ENCODE data around the gene CHD9. TPM values are rescaled to one million over a fixed set of nuclear protein-coding genes. Genes with fewer than 3 reads are reported as not detected.
"Not testable (repeated sequence)": the region's sequence is repeated elsewhere in the genome, so short reads cannot be mapped to it uniquely, and the experiment has no call there.

The CHD9 gene
- total RNA-seq, 1 donor from 2014 or later = 167 TPM

DNA sequence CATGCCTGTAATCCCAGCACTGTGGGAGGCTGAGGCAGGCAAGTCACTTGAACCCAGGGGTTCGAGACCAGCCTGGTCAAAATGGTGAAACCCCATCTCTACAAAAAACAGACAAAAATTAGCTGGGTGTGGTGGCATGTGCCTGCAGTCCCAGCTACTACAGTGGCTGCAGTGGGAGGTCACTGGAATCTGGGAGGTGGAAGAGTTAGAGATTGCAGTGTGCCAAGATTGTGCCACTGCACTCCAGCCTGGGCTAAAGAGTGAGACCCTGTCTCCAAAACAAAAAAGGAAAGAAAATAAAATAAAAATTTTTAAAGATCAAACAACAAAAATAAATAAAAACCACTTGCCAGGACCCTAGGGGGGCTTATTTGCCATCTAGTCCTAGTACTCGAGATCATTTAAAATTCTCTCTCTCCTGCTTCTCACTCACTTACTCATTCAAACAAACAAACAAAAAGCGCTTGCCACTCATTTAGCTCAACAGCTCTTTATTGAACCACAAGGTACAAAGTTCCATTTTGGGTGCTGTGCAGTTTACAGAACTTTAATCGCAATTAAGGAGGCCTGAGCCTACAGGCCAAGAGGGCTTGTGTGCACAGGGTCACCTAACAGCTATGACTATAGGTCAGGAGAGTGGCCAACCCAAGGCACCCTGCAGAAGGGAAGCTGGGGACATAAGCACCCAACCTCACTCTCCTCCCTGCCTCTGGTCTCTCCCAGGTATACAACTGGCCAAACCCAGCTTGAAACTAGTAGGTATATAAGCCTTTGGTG is 6.5 kb upstream of the CHD9 start:
- no peak for DNase-seq (ENCODE audit: low spot score in 2 of 2)
- no peak for FAIRE-seq

DNA sequence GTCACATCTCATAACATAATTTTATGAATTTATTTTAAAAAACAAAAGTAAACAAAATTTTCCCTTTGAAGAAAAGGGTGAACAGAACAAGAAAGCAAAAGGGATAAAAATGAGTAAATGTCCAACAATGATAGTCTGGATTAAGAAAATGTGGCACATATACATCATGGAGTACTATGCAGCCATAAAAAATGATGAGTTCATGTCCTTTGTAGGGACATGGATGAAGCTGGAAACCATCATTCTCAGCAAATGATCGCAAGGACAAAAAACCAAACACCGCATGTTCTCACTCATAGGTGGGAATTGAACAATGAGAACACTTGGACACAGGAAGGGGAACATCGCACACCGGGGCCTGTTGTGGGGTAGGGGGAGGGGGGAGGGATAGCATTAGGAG is 3.5 kb upstream of the CHD9 start:
- not testable (repeated sequence) for DNase-seq (ENCODE audit: low spot score in 2 of 2); FAIRE-seq

DNA sequence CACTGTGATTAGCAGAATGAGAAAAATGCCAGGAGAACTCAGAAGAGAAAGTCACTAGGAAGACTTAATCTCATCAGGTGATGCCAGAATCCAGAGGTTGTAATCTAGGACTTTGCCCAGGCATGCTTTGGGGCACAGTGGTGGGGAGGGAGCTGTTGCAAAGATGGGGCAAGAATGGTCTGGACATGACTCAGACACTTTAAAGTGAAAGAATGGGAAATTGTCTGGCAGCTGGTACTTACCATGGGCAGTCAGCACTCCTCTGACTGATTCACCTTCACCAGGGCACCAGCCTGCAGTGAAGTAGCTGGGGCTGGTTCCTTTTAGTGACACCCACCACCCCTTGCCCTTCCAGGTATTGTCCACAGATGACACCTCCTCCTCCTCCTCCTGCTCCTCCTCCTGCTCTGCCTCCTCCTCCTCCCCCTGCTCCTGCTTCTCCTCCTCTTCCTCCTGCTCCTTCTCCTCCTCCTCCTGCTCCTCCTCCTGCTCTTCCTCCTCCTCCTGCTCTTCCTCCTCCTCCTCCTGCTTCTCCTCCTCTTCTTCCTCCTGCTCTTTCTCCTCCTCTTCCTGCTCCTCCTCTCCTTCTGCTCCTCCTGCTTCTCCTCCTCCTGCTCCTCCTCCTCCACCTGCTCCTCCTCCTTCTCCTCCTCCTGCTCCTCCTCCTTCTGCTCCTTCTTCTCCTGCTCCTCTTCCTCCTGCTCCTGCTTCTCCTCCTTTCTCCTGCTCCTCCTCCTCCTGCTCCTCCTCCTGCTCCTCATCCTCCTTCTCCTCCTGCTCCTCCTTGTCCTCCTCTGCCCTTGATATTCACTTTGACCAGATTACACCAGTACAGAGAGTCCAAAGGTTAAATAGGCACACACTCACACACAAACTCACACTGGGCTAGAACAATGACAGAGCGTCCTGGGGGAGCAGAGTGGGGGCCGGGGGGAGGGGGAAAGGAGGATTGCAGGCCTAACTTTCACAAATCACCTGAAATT is 2.0 kb upstream of the CHD9 start, which contains the start of gene CHD9NB:
Gene CHD9NB, minus strand, starts transcription at position 379 of the 983 bp plus-strand sequence. CDS start 8,739 bp downstream, outside the sequence.
- DNase-seq (ENCODE audit: low spot score in 2 of 2) = no peak
- FAIRE-seq = no peak

DNA sequence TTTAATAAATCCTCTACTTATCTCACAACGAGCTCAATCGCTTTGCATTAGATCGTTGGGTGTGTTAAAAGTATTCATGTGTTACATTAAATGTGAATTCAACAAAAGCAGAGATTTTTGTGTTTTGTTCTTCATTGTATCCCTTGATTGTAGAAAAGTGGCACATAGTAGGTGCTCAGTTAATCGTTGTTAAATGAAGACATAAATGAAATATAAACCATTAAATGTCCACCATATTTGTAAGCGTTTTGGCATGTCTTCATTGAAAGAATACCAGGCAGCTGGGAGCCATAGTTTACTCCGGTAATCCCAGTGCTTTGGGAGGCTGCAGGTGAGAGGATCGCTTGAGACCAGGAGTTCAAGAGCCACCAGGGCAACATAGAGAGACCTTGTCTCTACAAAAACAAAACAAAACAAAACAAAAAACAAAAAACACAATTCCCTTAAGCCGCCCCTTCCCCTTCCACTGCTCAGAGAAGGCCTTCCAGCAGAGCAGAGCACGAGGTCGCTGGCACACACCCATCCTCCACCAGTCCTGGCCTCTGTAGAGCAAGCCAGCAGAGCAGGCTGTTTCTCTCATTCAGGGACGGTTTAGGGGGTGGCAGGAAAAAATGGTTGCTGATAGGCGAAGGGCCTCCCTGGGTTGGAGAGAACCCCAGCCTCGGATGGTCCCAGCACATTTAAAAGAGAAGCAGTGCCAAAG is 673 bp upstream of the CHD9 start:
- DNase-seq (ENCODE audit: low spot score in 2 of 2) = no peak
- no peak for FAIRE-seq

DNA sequence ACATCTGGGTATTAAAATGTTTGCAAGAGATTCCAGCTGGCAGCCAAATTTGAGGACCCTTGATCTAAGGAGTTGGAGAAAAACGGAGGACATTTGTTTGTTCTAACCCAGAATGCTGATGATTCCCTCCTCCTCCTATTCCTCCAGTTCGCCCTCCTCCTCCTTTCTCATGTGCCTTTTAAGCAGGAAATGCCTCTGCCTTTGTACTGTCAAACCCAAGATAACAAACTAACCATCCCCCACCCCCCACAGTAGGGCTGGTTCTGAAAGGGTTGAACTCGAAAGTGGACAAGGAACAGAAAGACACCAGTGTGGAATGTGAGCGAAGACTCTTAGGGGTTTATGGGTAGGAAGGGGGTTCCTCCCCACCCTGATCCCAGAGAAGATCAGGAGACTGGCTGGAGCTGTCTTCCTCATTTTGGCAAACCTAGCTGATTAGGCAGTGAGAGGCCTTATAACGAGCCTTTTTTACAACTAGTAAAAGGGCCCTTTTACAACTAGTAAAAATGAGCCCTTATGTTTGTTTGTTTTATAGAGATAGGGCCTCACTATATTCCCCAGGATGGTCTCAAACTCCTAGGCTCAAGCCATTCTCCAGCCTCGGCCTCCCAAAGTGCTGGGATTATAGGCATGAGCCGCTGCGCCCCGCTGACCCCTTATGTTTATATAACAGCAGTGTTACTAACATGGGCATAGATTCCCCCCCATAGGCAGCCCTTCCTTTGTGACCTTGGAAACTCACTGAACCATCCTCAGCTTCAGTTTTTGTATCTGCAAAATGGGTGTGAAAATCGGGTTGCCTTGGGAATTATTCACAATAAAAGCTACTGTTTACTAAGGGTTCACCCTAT is 975 bp downstream of the CHD9 start:
- peak in 1 of 2 donors; percentile 44 for DNase-seq (ENCODE audit: low spot score in 2 of 2)

DNA sequence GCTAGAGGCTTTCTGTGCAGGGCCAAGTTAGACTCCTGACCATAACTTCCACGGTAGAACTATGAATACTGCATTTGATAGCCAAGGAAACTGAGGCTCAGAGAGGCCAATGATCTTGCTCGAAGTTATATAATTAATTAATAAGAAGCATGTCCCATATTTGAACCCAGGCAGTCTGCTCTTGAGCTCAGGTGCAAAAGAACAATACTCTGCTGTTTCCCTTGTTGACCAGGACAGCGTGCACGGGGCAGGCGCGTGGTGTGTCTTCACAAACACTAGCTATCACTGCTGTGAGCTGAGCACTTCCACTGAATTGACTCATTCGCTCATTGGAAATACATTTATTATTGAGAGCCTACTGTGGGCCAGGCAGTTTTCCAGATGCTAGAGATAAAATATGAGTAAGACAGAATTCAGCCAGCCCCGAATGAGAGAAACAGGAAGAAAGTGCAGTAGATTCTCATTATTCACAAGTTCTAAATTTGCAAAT is 1.6 kb downstream of the CHD9 start:
- DNase-seq (ENCODE audit: low spot score in 2 of 2) (no peak), FAIRE-seq (no peak)

More for the DNA sequence above, 975 bp downstream of the CHD9 start:
- no peak for FAIRE-seq

DNA sequence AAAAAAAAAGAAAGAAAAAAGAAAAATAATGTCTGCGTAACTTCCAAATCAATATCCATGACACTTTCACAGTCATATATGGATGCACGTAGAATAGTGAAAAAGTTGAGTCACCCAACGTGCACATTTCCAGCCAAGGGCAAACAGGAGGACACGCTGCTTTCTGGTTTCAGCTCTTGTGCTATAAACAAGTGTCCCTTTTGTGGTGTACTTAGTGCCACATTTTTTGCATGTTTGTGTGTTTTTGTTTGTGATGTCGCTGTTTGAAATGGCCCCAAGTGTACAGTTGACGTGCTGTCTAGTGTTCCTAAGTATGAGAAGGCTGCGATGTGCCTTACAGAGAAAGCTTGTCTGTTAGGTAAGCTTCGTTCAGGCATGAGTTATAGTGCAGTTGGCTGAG is 2.9 kb downstream of the CHD9 start:
- DNase-seq (ENCODE audit: low spot score in 2 of 2) (no peak), FAIRE-seq (no peak)

DNA sequence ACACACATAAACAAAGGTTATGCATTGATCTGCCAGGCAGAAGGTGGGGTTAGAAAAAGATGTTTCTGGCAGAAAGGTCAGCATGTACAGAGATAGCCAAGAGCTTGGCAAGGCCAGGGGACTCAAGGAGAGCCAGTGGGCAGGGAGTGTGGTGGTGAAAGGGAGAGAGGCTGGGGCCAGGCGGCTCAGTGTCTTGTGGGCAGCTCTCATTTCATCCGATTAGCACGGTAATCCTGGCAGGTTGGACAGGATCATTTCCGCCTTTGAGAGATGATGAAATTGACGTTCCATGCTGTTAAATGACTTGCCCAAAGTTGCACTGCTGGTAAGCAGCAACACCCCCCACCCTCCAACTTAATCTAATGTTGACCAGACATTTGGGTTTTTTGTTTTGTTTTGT is 3.6 kb downstream of the CHD9 start:
- FAIRE-seq = no peak

DNA sequence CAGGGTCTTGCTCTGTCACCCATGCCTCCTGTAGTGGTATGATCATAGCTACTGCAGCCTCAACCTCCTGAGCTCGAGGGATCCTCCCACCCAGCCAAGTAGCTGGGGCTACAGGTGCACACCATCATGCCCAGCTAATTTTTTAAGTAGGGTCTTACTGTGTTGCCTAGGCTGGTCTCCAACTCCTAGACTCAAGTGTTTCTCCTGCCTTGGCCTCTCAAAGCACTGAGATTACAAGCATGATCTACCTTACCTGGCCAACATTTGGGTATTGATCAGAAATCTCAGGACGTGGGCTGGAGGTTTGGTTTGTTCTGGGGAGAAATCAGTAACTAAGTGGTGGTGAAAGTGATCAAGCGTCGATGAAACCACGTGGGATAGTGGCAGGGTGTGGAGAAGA is 4.1 kb downstream of the CHD9 start:
- FAIRE-seq = no peak
- DNase-seq (ENCODE audit: low spot score in 2 of 2) = no peak

More for the DNA sequence above, 3.6 kb downstream of the CHD9 start:
- DNase-seq (ENCODE audit: low spot score in 2 of 2) = no peak

DNA sequence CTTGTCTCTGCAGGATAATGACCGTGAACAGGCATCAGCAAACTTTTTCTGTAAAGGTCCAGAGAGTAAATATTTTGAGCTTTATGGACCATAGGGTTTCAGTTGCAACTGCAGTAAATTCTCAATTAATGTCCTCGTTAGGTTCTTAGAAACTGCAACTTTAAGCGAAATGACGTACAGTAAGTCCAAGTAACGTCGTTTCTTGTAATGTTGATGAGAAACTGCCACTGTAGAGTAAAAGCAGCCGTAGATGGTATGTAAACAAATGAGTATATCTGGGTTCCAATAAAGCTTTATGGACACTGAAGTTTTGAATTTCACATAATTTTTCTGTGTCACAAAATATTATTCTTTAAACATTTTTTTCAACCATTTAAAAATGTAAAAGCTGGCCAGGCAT is 4.9 kb downstream of the CHD9 start:
- FAIRE-seq (no peak), DNase-seq (ENCODE audit: low spot score in 2 of 2) (no peak)

DNA sequence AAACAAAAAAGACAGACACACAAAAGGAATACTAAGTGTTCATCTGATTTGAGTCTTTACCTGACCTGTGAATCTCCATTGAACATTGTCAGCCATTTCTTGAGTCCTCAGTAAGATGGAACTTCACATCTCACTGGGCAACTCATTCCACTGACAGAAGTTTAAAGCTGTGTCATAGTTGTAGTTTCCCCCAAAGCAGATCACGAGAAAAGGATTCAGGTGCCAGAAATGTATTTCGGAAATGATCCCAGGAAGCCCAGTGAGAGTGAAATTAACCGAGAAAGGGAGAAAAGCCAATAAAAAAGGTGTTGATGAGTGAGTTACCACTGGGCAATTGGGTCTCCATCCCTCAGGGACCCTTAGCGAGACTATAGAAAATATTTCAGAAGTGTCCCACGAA is 6.5 kb downstream of the CHD9 start:
- no peak for FAIRE-seq
- no peak for DNase-seq (ENCODE audit: low spot score in 2 of 2)

DNA sequence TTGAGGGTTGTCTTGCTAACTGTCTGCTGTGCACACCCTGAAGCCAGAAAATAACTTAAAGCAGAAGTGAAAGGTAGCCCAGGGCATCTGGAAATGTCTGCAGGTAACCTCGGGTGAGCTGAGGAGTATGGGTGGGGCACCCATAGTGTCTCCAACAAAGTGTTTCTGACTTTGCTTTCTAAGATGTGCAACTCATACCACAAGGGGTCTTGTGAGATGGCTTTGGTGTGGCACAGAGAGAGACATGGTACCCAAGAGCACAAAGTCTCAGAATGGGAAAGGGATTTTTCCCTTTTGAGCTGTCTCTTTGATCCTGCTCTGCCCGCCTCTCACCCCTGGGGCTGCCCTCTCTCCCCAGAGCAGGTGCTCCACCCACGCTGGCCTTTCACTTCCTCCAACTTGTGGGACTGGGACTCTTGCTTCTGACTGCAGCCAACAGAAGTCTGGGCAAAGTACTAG is 6.9 kb downstream of the CHD9 start:
- no peak for FAIRE-seq
- no peak for DNase-seq (ENCODE audit: low spot score in 2 of 2)

DNA sequence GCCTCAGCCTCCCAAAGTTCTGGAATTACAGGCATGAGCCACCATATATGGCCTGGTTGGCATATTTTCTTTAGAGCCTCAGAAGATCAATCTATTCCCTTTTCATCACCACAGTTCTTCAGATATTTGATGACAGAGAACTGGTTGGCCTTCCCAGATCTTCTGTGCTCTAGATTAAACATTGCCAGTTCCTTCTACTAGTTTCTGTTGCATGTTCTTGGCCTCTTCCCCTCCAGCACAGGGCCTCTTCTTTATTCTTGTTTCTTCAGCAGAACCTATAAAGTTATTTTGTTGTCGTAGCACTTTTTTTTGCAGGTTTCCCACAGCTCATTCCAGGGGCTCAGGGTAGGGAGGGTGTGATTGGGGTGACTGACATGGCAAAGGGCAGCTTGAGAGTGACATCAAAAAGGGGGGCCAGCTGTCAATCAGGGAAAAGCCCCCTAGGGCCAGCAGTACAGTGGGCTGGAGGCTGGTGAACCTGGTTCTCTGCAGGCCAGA is 9.3 kb downstream of the CHD9 start:
- FAIRE-seq = no peak
- no peak for DNase-seq (ENCODE audit: low spot score in 2 of 2)

DNA sequence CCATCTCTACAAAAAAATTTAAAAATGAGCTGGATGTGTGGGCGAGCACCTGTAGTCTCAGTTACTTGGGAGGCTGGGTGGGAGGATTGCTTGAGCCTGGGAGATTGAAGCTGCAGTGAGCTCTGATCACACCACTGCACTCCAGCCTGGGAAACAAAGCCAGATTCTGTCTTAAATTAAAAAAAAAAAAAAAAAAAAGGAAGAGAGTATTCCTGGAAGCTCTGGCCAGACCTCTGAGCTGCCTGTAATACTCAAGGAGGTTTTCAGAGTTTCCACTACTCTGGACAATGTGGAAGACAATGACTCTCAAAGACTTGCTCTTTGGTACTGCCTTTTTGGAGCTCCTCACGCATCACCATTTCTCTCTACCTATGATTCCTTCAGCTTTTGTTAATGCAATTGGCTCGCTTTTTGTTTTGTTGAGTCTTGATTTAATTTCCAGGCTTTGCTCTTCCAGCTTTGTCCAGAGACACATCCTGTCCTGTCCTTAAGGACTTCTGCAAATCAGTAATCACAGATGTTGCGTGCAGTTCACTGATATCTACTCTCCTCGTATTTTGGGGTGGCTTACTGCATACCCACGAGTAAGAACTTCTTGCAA is 10.8 kb downstream of the CHD9 start:
- no peak for DNase-seq (ENCODE audit: low spot score in 2 of 2)
- FAIRE-seq = no peak

DNA sequence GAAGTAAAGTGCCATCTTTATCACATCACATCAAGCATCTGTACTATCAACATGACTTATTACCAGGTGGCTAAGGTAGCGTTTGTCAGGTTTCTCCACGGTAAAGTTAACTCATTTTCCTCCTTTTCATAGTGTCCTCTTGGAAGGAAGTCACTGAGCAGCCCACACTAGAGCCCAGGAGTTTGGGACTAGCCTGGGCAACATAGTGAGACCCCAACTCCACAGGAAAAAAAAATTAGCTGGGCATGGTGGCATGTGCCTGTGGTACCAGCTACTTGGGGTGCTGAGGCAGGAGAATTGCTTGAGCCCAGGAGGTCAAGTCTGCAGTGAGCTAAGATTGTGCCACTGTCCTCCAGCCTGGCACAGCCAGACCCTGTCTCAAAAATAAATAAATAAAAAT is 12.9 kb downstream of the CHD9 start:
- DNase-seq (ENCODE audit: low spot score in 2 of 2) (no peak), FAIRE-seq (no peak)

DNA sequence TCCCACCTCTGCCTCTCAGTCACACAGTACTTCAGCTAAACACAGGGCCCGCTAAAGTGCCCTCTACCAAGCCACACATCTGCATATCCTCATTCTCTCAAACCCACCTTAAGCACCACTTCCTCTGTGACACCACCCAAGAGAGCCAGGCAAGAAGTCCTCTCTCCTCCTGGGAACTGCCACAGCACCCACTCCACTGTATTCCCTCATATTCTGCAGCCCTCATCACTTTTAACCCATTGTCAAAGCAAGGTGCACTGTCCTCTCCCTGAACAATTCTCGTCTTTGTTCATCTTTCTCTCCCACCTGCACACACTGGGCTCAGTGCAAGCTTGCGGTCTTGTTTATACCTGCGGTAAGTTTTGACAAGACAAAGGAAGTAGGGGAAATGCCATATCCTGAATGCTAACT is 13.6 kb downstream of the CHD9 start:
- DNase-seq (ENCODE audit: low spot score in 2 of 2) (no peak), FAIRE-seq (no peak)

DNA sequence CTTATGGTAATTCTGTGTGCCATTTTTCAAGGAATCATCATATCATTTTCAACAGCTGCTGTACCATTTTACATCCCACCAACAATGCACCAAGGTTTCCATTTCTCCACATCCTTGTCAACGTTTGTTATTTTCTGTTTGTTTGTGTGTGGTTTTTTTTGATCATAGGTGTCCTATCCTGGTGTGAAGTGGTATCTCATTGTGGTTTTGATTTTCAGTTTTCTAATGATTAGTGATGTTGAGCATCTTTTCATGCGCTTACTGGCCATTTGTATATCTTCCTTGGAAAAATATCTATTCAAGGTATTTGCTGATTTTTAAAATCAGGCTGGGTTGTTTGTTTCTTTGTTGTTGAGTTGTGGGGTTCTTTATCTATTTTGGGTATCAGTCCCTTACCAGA is 15.0 kb downstream of the CHD9 start:
- no peak for FAIRE-seq
- DNase-seq (ENCODE audit: low spot score in 2 of 2) = no peak

DNA sequence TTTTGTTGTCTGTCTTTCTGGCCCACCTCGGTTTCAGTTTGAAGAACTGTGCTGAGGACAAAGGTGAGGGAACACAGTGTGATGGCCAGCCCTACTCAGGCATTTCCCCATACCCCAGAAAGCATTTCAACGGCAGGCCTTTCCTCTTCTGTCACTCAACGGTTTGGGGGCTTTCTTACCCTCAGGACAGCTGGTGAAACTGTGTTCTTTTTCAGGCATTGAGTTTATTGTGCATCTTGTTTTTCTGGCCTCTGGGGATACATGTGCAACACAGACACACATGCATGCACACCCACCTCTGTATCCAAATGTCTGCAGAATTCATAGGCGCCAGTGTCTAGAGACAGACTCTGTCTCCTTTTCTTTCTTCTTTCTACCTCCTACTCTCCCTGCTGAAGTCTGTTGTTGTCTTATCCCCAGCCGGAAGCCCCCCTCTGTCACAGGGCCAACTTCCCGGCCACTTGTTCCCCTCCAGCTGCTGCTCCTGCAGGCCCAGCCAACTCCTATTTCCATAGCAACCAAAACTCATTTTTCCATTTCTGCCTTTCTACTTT is 17.0 kb downstream of the CHD9 start:
- DNase-seq (ENCODE audit: low spot score in 2 of 2) (no peak), FAIRE-seq (no peak)

DNA sequence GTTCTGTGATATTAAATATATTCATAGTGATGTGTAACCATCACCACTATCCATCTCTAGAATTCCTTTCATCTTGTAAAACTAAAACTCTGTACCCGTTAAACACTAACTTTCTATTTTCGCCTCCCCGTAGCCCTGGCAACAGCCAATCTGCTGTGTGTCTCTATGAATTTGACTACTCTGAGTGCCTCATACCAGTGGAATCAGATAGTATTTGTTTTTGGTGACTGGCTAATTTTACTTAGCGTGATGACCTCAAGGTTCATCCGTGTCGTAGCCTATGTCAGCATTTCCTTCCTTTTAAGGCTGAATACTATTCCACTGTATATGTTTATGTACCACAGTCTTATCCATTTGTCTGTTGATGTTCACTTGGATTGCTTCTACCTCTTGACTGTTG is 18.2 kb downstream of the CHD9 start:
- DNase-seq (ENCODE audit: low spot score in 2 of 2) (no peak), FAIRE-seq (no peak)

All from frontal cortex (tissue), 4 donors.